Measurements from ENCODE around the gene NEK10.
A peak's percentile ranks its signal among the peaks of the same experiment; 100 is the strongest.

NEK10 gene

DNA sequence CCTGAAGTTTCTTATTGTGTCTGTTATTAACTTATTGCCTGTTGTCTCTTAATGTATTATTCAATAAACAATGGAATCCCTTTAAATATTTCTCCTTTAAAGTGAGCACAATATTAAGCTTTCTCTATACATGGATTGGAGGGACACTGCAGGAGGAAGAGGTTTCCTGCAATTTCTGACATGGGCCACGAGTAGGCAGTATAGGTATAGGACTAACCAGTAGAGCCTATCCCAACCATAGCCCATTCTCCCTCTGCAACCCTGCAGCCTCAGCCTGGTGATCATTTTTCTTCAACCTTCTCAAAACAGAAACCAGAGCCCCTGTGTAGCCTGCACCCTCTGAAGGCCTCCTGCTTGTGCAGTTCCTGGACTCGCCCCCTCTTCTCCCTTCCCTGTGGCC, 124.8 kb downstream of the NEK10 start:
- H2AFZ ChIP-seq (ENCODE audit: low read length): no peak overlapping the region
- H3K4me1 ChIP-seq (ENCODE audit: insufficient read depth, low read length, poor library complexity, severe bottlenecking): no peaks in the 10 kb centered on the region
- no peaks in the 10 kb centered on the region for H3K9me2 ChIP-seq (replicated peaks; ENCODE audit: low read depth, low read length)
- no peak overlapping the region for H3K9ac ChIP-seq (ENCODE audit: low read depth, low read length, poor library complexity, severe bottlenecking)
- no peaks in the 10 kb centered on the region for H3K9me3 ChIP-seq (ENCODE audit: insufficient read depth, low read depth, low read length)
- no peak overlapping the region for H3K4me3 ChIP-seq (ENCODE audit: low read length, poor library complexity, severe bottlenecking)
- no peaks in the 10 kb centered on the region for H3K27me3 ChIP-seq (ENCODE audit: insufficient read depth, low read length, poor library complexity, severe bottlenecking)
- no peak overlapping the region for H3K4me2 ChIP-seq (ENCODE audit: low read depth, low read length, poor library complexity, severe bottlenecking)
- H3K79me2 ChIP-seq (ENCODE audit: insufficient read depth, low read length): no peaks in the 10 kb centered on the region
- no peaks in the 10 kb centered on the region for H4K20me1 ChIP-seq (ENCODE audit: insufficient read depth, low read length, poor library complexity, severe bottlenecking)
- no peak for TF ChIP-seq EZH2phosphoT487 (IDR thresholded peaks at IDR 0.05; ENCODE audit: borderline replicate concordance)
- TF ChIP-seq, protein P1, sequence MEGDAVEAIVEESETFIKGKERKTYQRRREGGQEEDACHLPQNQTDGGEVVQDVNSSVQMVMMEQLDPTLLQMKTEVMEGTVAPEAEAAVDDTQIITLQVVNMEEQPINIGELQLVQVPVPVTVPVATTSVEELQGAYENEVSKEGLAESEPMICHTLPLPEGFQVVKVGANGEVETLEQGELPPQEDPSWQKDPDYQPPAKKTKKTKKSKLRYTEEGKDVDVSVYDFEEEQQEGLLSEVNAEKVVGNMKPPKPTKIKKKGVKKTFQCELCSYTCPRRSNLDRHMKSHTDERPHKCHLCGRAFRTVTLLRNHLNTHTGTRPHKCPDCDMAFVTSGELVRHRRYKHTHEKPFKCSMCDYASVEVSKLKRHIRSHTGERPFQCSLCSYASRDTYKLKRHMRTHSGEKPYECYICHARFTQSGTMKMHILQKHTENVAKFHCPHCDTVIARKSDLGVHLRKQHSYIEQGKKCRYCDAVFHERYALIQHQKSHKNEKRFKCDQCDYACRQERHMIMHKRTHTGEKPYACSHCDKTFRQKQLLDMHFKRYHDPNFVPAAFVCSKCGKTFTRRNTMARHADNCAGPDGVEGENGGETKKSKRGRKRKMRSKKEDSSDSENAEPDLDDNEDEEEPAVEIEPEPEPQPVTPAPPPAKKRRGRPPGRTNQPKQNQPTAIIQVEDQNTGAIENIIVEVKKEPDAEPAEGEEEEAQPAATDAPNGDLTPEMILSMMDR (conservative IDR thresholded peaks at IDR 0.05; ENCODE audit: low read length): 0 out of 2 replicates have a peak, but pooled peaks have one; percentile 9
- no peaks in the 10 kb centered on the region for H3F3A ChIP-seq (ENCODE audit: low read depth)
- H3K36me3 ChIP-seq (ENCODE audit: insufficient read depth, low read length): no peaks in the 10 kb centered on the region

DNA sequence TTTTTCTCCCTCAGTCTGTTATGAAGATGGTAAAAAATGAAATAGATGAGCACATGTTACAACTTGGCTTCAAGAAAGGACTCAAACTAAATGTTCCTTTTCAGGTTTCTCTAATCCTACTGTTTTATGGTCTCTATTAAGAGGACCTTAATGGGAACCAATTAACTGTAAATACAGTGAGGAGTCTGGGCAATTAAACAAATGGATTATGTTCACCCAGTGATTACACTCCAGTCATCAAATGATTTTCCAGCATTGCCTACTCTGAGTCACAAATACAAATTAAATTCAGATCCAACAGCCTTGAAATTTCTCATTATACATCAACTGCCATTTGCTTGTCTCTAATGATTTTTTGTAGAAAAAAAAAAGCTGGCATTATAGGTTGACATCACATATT, 129.2 kb downstream of the NEK10 start:
- Histone ChIP-seq H3F3A (ENCODE audit: low read depth) (no peaks in the 10 kb centered on the region), H4K20me1 (ENCODE audit: insufficient read depth, low read length, poor library complexity, severe bottlenecking) (no peaks in the 10 kb centered on the region), H3K36me3 (ENCODE audit: insufficient read depth, low read length) (no peaks in the 10 kb centered on the region), H3K4me2 (ENCODE audit: low read depth, low read length, poor library complexity, severe bottlenecking) (no peak overlapping the region), H3K9ac (ENCODE audit: low read depth, low read length, poor library complexity, severe bottlenecking) (no peak overlapping the region), H3K27me3 (ENCODE audit: insufficient read depth, low read length, poor library complexity, severe bottlenecking) (no peaks in the 10 kb centered on the region), H3K4me1 (ENCODE audit: insufficient read depth, low read length, poor library complexity, severe bottlenecking) (no peaks in the 10 kb centered on the region), H3K9me3 (ENCODE audit: insufficient read depth, low read depth, low read length) (no peaks in the 10 kb centered on the region), H3K9me2 (replicated peaks; ENCODE audit: low read depth, low read length) (no peaks in the 10 kb centered on the region), H3K4me3 (ENCODE audit: low read length, poor library complexity, severe bottlenecking) (no peak overlapping the region), H3K79me2 (ENCODE audit: insufficient read depth, low read length) (no peaks in the 10 kb centered on the region), H2AFZ (ENCODE audit: low read length) (no peak overlapping the region)
- TF ChIP-seq, protein P1 (conservative IDR thresholded peaks at IDR 0.05; ENCODE audit: low read length): no peak
- TF ChIP-seq EZH2phosphoT487 (IDR thresholded peaks at IDR 0.05; ENCODE audit: borderline replicate concordance): no peak

DNA sequence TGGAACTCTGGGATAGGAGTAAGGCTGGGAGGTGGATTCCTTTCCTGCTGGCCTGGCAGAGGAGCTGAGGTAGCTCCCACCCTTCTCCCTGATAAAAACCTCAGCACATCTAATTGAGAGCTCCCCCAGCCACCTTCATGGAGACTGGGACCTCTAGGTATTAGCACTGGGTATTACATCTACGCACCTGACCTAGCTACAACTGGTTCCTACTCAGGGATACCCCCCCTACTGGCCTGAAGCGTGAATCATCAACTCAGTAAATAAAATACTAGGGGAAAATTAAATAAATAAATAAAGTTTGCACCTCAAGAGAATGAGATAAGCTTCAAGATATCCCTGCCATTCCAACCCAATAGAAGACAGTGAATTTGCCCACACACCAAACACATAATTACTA, 140.4 kb downstream of the NEK10 start:
- Histone ChIP-seq H3K9me2 (replicated peaks; ENCODE audit: low read depth, low read length) (no peaks in the 10 kb centered on the region), H3F3A (ENCODE audit: low read depth) (no peaks in the 10 kb centered on the region), H3K4me3 (ENCODE audit: low read length, poor library complexity, severe bottlenecking) (no peak overlapping the region), H3K27me3 (ENCODE audit: insufficient read depth, low read length, poor library complexity, severe bottlenecking) (no peaks in the 10 kb centered on the region), H3K79me2 (ENCODE audit: insufficient read depth, low read length) (no peaks in the 10 kb centered on the region), H3K4me1 (ENCODE audit: insufficient read depth, low read length, poor library complexity, severe bottlenecking) (no peaks in the 10 kb centered on the region), H2AFZ (ENCODE audit: low read length) (no peak overlapping the region), H3K36me3 (ENCODE audit: insufficient read depth, low read length) (no peaks in the 10 kb centered on the region), H3K4me2 (ENCODE audit: low read depth, low read length, poor library complexity, severe bottlenecking) (no peak overlapping the region), H4K20me1 (ENCODE audit: insufficient read depth, low read length, poor library complexity, severe bottlenecking) (no peaks in the 10 kb centered on the region), H3K9me3 (ENCODE audit: insufficient read depth, low read depth, low read length) (no peaks in the 10 kb centered on the region; the same call in 1 of the 2 replicates), H3K9ac (ENCODE audit: low read depth, low read length, poor library complexity, severe bottlenecking) (no peak overlapping the region)
- no peak for TF ChIP-seq EZH2phosphoT487 (IDR thresholded peaks at IDR 0.05; ENCODE audit: borderline replicate concordance)
- TF ChIP-seq, protein P1 (conservative IDR thresholded peaks at IDR 0.05; ENCODE audit: low read length): peak; percentile 35

Data from Loucy (cell line).